K562 (cell line): Measurements from ENCODE around the gene KLHL33. TPM values are rescaled to one million over a fixed set of nuclear protein-coding genes. Genes with fewer than 3 reads are reported as not detected.

Source experiments
- ADNP ChIP-seq: fragments of 200-800 bp; sonication (Bioruptor generic); IDR thresholded peaks from 2 replicates; pipeline ENCODE4 v1.6.1; 2016; ENCODE audit warnings: missing genetic modification characterization, missing compliant biosample characterization
- CBFA2T3 ChIP-seq: fragments of 450-650 bp; IDR thresholded peaks from 2 replicates; pipeline ENCODE4 v1.6.1; 2017
- CCAR2 ChIP-seq: fragments of 200-400 bp; formaldehyde crosslinking; IDR thresholded peaks from 2 replicates; pipeline ENCODE4 v1.6.1; 2017; ENCODE audit warnings: mild to moderate bottlenecking, low read depth, low read length
- CREBBP ChIP-seq: IDR thresholded peaks from one replicate; pipeline ENCODE4 v1.6.1; 2012; ENCODE audit warnings: low read depth, mild to moderate bottlenecking, control low read depth, inconsistent platforms, low read length
- E2F1 ChIP-seq: sonication (generic); formaldehyde crosslinking; IDR thresholded peaks from 2 replicates; pipeline ENCODE4 v1.8.1; 2023; ENCODE audit warnings: mild to moderate bottlenecking, missing genetic modification reagents, moderate library complexity
- ETS2 ChIP-seq: IDR thresholded peaks from 2 replicates; pipeline ENCODE4 v1.6.1; 2016; ENCODE audit warnings: borderline replicate concordance, missing genetic modification characterization, mild to moderate bottlenecking, moderate library complexity, missing compliant biosample characterization; ENCODE audit not compliant: poor library complexity, severe bottlenecking
- FOXP4 ChIP-seq: sonication (generic); formaldehyde crosslinking; IDR thresholded peaks from 2 replicates; pipeline ENCODE4 v1.8.0; 2022; ENCODE audit warnings: mild to moderate bottlenecking, missing genetic modification reagents, borderline replicate concordance
- HDAC1 ChIP-seq, 2 experiments: fragments of 450-650 bp; IDR thresholded peaks; 2 replicates each; pipeline ENCODE4 v1.6.1; 2016 to 2017; ENCODE audit warnings: inconsistent platforms in 1 of 2, mild to moderate bottlenecking in 1 of 2, moderate library complexity in 1 of 2
- JUNB ChIP-seq: fragments of 450-650 bp; formaldehyde crosslinking; conservative IDR thresholded peaks from 2 replicates; pipeline ENCODE4 v1.4.0; 2020; ENCODE audit warnings: mild to moderate bottlenecking
- LEF1 ChIP-seq: fragments of 450-650 bp; IDR thresholded peaks from 2 replicates; pipeline ENCODE4 v1.6.1; 2016; ENCODE audit warnings: mild to moderate bottlenecking
- NBN ChIP-seq: fragments of 450-650 bp; IDR thresholded peaks from 2 replicates; pipeline ENCODE4 v1.6.1; 2016; ENCODE audit warnings: low read depth, mild to moderate bottlenecking
- NFE2L1 ChIP-seq: fragments of 450-650 bp; IDR thresholded peaks from 2 replicates; pipeline ENCODE4 v1.6.1; 2016; ENCODE audit warnings: missing genetic modification characterization, low read depth, mild to moderate bottlenecking, missing compliant biosample characterization, moderate library complexity, borderline replicate concordance
- NR3C1 ChIP-seq: sonication (generic); formaldehyde crosslinking; IDR thresholded peaks from 2 replicates; pipeline ENCODE4 v1.8.1; 2022; ENCODE audit warnings: missing genetic modification reagents
- PCBP2 ChIP-seq: fragments of 200-400 bp; formaldehyde crosslinking; IDR thresholded peaks from 2 replicates; pipeline ENCODE4 v1.6.1; 2018; ENCODE audit warnings: low read length, low read depth, mild to moderate bottlenecking, moderate library complexity; ENCODE audit not compliant: poor library complexity, severe bottlenecking
- POLR2B ChIP-seq: fragments of 450-650 bp; IDR thresholded peaks from 2 replicates; pipeline ENCODE4 v1.6.1; 2018; ENCODE audit warnings: low read depth; ENCODE audit not compliant: partially characterized antibody
- RCOR1 ChIP-seq, 2 experiments: IDR thresholded peaks; 2 replicates each; pipeline ENCODE4 v1.6.1; 2012; ENCODE audit warnings: low read depth in 2 of 2, low read length in 2 of 2, borderline replicate concordance in 1 of 2, improper control_type of control experiment in 1 of 2
- RNF2 ChIP-seq: sonication (generic); IDR thresholded peaks from 2 replicates; pipeline ENCODE4 v1.6.1; 2016
- TBP ChIP-seq: optimal IDR thresholded peaks from 2 replicates; pipeline ENCODE3; 2011; ENCODE audit warnings: low read depth, low read length, improper control_type of control experiment
- TEAD4 ChIP-seq, 2 experiments: sonication (generic) in 1 of 2; formaldehyde crosslinking in 1 of 2; IDR thresholded peaks; 2 replicates each; pipeline versions ENCODE4 v1.6.1 to v1.8.0; 2012 to 2022; ENCODE audit warnings: borderline replicate concordance in 1 of 2, inconsistent platforms in 1 of 2, low read length in 1 of 2, mild to moderate bottlenecking in 1 of 2, missing genetic modification reagents in 1 of 2
- ZFP36 ChIP-seq: fragments of 150-350 bp; IDR thresholded peaks from 2 replicates; pipeline ENCODE4 v1.6.1; 2018; ENCODE audit warnings: low read length, low read depth; ENCODE audit not compliant: partially characterized antibody
- ZKSCAN1 ChIP-seq: fragments of 150-350 bp; IDR thresholded peaks from 2 replicates; pipeline ENCODE4 v1.6.1; 2016; ENCODE audit warnings: low read depth, low read length
- ZNF232 ChIP-seq: sonication (generic); formaldehyde crosslinking; IDR thresholded peaks from 2 replicates; pipeline ENCODE4 v1.8.0; 2022; ENCODE audit warnings: mild to moderate bottlenecking, missing genetic modification reagents
- ZNF263 ChIP-seq: sonication (generic); formaldehyde crosslinking; IDR thresholded peaks from 2 replicates; pipeline ENCODE4 v1.8.0; 2022; ENCODE audit warnings: mild to moderate bottlenecking, missing genetic modification reagents, borderline replicate concordance
- ZNF384 ChIP-seq: IDR thresholded peaks from 2 replicates; pipeline ENCODE4 v1.6.1; 2012; ENCODE audit warnings: low read depth, low read length, improper control_type of control experiment
- ZNF740 ChIP-seq, 3 experiments: fragments of 200-800 bp in 1 of 3; sonication (Bioruptor generic) in 1 of 3; sonication (generic) in 1 of 3; formaldehyde crosslinking in 1 of 3; IDR thresholded peaks; 2 replicates each; pipeline versions ENCODE4 v1.6.1 to v1.8.0; 2016 to 2022; ENCODE audit warnings: mild to moderate bottlenecking in 2 of 3, missing compliant biosample characterization in 2 of 3, missing genetic modification characterization in 2 of 3, missing genetic modification reagents in 1 of 3
- polyA plus RNA-seq, 8 experiments: library from polyadenylated mRNA; depleted of rRNA in 4 of 8; stranded (reverse) in 5 of 8; unstranded in 3 of 8; fragments of >200 nt; fragmentation: Nextera tagmentation in 2 of 8; fragmentation: Illumina TruSeq in 1 of 8; extraction: Ambion mirVana in 2 of 8; extraction: Trizol in 1 of 8; gene quantifications; 2 replicates each; pipeline versions ENCODE4 v1.2.1 to v1.2.3, GENCODE V29; 2011 to 2014; ENCODE audit warnings: inconsistent platforms in 1 of 8, missing spikeins in 1 of 8
- total RNA-seq, 7 experiments: library from RNA; depleted of rRNA in 6 of 7; stranded (reverse); fragments of >200 nt in 6 of 7; fragmentation: Illumina TruSeq in 2 of 7; extraction: Trizol in 2 of 7; gene quantifications; 2 replicates each; pipeline versions ENCODE4 v1.2.1 to v1.2.3, GENCODE V29; 2011 to 2021; ENCODE audit warnings: low replicate concordance in 1 of 7

The KLHL33 gene
- total and polyA plus RNA-seq, 9 of the 15 experiments (the other 6 are each of a cell fraction or from before 2014, with no cell fraction given) = 0.04 to 0.27 (median 0.13) TPM; not detected in 6

GRCh38 chr14:20477211-20477876 lies 41.4 kb upstream of the KLHL33 start (continued):
- TF ChIP-seq E2F1 (CRISPR knock-in tag) (no peak), ZNF740 (CRISPR knock-in tag; IDR thresholded peaks at IDR 0.05) (no peak), ZNF740 (tag; IDR thresholded peaks at IDR 0.05) (no peak), ZNF263 (CRISPR knock-in tag) (no peak), CCAR2 (no peak), ETS2 (tag) (no peak), CBFA2T3 (peak; percentile 79), CREBBP (no peak), ADNP (tag) (peak; percentile 54), ZKSCAN1 (no peak), POLR2B (peak; percentile 37), RNF2 (peak; percentile 43; the same call in 1 of the 2 replicates), TBP (no peak), HDAC1 (IDR thresholded peaks at IDR 0.05) (no peak), ZNF232 (CRISPR knock-in tag) (no peak), NR3C1 (CRISPR knock-in tag) (no peak), RCOR1 (IDR thresholded peaks at IDR 0.05; ENCODE audit: borderline replicate concordance in 1 of 2, low read depth in 2 of 2, low read length in 2 of 2) (0 out of 4 replicates have a peak, but pooled peaks of 1 of the 2 experiments have one; percentile 32), TEAD4 (IDR thresholded peaks at IDR 0.05; ENCODE audit: low read length) (peak; percentile 86), TEAD4 (CRISPR knock-in tag; IDR thresholded peaks at IDR 0.05; ENCODE audit: borderline replicate concordance) (no peak), ZNF384 (no peak), JUNB (no peak), ZFP36 (no peak), LEF1 (peak; percentile 33; the same call in 1 of the 2 replicates), FOXP4 (CRISPR knock-in tag) (no peak), NFE2L1 (no peak), PCBP2 (no peak), NBN (peak; percentile 55; the same call in 1 of the 2 replicates)
